HG02759 (cell line): ENCODE data around the gene FCRL5.

Source experiments
- ATAC-seq: cut with Tn5 transposase; IDR thresholded peaks from one replicate; pipeline ENCODE4 v1.9.1; 2021; ENCODE audit warnings: mild to moderate bottlenecking, moderate library complexity; ENCODE audit not compliant: unreplicated experiment

FCRL5 gene

DNA sequence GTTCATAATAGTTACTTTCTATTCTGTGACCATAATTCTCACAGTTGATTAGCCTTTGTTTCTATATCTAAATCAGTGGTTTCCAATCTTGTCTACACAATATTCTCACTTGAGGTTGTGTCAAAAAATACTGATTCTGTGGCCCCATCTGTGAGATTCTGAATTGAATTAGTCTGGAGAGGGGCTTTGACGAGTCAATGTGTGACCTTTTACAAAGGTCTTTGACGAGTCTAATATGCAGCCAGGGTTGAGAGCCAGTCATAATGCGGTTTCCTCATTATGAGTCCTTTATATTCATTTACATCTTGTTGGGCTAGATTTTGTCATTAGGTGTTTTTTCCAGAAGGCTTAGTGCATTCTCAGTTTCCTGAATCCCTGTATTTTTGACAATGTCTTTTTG, 19.7 kb downstream of the FCRL5 start:
- no peak for ATAC-seq

DNA sequence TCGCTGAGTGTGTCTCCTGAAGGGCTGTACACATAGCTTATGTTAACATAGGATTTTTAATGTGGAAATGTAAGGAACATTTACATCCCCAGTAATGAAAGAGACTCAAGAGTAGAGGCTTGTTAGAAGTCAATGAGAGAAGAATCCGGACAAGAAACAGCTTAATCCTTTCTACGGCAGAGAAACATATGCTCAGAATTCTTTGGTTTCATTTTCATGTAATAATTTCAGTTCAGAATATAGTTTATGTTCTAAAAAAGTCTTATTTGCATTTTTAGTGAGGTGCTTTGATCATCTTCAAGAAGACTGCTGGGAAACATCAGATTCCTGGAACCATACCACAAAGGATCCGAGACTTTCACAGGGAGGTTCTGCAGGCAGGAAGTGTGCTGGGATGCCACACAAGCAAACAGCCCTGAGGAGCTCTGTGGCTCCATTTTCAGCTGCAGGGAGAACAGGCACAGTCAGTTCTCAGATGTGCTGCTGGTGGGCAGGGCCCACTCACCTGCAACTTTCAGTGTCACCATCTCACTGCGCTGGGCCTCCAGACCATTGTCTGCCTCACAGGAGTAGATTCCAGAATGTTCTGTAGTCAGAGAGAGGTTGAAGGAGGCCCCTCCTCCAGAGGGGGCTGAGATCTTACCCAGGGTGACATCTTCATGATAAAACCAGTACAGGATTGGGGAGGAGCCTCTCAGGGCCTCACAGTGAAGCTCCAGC, 28.4 kb downstream of the FCRL5 start:
- peak; percentile 61 for ATAC-seq

DNA sequence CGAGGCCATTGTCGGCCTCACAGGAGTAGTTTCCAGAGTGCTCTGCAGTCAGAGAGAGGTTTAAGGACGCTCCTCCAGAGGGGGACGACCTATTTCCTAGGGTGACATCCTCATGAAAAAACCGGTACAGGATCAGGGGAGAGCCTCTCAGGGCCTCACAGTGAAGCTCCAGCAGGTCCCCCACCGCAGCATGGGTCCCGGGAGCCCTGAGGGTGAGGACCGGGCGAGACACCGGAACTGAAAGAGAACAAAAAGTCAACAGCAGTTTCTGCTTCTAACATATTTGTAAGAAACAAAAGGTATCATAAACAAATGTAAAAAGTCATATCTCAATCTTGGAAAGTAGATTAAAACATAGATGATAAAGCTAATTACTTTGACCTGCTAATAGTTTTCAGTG, 31.3 kb downstream of the FCRL5 start:
- no peak for ATAC-seq

DNA sequence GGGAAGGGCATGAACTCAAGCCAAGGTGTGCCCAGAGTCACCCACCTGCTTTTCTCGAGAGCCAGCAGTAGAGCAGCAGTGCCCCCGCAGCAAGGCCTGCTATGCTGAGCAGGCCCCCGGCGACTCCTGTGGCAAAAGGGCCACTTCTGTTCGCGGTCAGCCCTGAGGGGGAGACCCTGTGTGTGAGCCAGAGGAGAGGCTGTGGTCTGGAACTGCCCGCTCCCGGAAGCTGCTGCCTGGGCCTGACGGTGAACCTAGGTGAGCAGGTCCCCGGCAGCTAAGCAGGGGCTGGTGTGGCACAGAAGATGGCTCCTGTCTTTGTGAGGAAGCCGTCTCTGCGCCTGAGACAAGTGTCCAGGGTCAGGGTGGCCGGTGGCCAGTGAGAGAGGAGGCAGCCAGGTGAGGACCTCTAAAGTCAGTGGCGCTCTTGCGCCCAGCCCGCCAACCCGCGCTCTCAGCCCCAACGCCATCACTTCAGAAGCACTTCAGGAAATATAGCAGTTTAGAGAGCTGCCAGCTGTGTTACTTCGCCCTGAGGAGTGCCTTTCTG, 31.9 kb downstream of the FCRL5 start:
- ATAC-seq, result no peak

DNA sequence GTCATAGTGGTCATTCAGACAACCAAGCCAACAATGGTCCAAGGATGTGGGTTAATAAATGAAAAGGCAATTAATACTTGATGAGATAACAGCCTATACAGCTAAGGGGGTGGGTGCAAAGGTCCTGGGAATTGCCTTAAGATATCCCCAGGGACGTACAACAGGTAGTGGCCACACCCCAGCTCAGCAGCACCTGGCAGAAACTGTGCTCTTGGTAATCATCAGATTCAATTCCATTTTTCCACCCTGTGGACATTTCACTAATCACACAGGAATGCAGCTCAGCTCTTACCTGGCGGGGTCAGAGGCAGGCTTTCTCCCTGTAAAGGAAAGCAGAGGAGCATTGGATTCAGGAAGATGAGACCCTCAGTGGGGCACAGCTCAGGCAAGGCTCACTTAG, 32.9 kb downstream of the FCRL5 start:
- ATAC-seq, result no peak

DNA sequence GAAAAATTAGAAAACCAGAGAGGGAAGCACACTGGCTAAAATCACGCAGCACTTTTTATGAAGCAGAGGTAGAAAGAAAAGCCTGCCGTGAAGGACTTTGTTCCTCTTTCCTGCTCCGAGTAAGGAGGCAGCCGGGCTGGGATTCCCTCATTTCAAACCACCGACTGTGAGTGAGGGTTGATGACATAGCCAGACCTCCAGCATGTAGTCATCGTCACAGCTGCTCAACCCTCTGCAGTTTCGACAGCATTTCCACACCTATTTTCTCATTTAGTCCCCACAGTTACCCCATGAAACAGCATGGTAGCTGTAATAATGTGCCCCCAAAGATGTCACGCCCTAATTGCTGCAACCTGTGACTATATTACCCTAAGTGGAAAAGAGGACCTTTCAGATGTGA, 35.3 kb downstream of the FCRL5 start:
- no peak for ATAC-seq

DNA sequence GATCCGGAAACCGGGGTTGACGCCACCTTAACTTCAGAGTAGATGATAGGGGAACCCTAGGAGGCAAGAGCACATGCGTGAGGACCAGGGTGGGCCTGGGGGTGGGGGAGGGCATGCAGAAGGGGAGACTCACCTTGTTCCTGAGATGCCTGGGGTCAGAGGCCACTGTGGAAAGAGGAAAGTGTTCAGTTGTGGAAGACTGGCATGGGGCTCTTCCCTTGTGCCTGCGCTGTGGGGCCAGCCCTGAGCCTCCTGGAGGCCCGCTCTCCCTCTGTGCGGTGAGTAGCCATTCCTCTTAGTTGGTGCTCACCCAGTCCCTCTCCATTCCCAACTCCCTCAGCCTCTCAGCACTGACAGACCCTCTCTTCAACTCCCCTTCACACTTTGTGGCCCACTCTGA, 36.6 kb downstream of the FCRL5 start:
- ATAC-seq, result no peak

DNA sequence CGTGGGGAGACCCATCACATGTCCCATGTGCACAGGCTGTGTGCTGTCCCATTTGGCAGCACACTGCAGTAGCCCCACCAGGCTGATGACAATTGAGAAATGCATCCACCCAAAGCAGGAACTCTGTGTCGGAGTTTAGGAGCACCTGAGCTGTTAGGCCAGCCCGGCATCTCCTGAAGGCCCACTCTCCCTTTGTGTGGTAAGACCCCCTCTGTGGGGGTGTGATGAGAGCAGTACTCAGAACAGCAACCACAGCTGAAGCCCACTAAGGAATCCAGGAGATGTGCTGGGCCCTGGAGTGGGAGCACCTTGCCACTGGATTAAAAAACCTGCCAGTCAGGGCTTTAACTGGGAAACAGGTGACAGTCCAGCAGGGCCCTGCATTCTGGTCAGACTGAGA, 37.2 kb downstream of the FCRL5 start:
- no peak for ATAC-seq

DNA sequence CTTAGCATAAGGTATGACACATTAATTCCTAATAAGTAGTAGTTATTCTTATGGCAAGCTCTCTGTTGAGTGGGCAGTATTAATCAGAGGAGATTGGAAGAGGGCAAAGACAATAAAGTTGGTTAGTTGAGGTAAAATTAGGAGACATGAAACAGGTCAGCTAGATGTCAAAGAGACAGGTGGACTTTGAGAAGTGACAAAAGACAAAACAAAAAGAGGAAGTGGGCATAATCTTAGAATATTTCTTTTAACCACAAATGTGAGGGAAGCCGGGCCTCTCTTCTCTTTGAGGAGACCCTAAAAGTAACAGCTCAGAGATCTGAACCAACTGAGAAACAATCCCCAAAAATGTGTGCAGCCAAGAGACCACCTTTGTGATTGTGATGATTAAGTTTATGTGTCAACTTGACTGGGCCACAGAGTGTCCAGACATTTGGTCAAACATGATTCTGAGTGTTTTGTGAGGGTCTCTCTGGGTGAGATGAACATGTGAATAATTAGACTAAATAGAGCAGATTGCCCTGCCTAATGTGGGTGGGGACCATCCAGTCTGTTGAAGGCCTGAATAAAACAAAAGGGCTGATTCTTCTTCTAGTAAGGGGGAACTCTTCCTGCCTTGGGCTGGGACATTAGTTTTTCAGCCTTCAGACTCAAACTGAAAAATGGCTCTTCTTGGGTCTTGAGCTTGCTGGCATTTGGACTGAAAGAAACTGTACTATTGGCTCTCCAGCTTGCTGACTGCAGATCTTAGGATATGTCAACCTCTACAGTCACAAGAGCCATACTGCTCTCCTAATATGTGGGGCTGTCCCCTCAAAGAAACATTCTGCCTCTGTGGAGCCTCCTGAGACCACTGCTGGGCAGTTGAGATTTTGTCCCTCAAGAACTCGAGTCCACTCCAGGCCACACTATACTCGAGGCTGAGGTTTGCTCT, 40.0 kb downstream of the FCRL5 start:
- peak; percentile 57 for ATAC-seq

DNA sequence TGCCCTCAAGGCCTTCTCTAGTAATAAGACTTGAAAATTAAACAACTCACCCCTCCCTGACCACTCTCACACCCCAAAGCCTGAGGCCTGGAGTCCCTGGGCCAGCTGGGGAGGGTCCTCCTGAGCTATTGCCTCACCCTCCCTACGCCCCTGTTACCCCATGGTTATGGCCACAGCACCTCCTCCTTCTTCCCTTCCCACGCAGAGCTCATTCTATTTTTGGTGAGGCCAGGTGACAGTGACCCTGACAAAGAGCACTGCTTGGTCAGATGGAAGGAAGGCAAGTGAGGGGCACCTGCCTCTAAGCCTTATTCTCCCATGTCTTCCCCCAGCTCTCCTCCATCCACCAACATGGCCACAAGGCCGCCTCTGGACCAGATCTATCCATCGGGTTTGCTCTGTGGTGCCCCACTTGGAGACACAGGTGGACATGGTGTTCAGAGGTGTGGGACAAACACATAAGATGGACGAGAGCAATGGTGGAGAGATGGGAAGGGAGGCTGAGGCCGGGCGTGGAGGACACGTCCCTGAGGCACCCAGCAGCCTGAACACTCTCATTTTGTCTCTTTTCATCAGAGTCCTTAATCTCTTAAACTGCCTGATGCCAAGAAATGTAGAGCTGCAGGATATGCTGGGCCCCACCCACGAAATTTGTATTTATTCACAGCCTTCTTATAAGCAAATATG, 42.6 kb downstream of the FCRL5 start:
- ATAC-seq, result no peak

DNA sequence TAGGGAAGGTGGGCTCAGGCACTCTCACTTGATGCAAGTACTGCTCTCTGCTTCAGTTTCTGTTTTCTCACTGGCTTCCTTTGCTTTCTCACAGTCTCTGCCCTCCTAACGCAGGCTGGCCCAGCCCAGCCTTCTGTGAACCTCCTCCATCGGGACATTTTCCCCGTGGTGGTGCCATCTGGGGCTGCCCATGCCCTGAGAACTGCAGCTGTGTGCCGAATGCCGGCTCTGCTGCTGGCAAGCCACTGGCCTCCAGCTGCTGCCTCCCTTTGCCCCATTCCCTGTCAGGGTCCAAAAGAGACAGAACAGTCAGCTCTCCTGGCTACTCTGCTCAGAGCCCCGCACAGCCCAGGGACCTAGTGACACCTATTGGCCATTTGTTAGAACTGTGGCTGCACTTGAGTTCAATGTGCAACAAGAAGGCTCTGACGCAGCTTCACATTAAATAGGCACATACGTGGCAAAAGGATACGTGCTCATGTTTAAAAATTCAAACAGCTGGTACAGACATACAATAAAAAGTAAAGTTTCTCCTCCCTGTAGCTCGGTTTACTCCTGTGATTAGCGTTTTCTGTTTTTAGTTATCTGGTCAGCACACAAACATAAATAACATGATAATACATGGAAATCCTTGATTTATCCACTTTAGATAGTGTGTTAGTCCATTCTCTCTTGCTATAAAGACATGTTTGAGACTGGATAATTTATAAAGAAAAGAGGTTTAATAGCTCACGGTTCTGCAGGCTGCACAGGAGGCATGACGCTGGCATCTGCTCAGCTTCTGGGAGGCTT, 46.6 kb downstream of the FCRL5 start:
- peak; percentile 90 for ATAC-seq

DNA sequence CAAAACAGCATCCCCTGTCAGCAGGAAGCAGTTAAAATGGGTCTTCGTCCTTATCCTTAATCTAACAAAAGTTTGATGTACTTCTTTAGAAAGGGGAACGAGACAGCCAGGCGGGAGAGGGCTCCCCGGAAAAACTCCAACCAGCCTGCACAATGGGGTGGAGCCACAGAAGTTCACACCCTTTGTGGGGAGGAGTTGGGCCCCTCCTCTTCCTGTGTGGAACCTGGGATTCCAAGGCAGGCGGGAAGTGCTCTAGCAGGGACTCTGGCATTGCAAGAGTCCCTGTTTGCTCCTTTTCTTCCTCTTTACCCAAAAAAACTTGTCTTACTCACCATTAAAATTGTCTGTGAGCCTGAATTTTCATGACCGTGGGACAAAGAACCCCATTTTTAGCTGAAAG, 47.7 kb downstream of the FCRL5 start:
- no peak for ATAC-seq

DNA sequence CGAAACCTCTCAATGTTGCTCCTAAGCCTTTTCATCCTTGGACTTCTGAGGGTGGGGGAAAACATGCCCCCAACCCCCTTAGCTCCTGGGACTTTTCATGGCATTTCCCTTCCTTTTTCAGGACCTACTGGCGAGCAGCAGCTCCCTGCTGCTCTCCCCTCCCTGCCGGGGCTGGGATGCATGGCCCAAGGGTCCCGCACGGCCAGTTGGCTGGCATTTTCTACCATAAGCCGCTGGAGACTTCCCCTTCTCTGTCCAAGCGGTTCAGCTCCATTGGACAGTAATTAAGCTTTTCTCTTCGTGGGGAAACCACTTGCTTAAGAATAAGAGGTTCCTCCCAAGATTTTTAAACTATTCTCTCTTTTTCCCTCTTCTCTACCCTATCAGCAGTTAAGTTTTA, 52.8 kb downstream of the FCRL5 start:
- no peak for ATAC-seq

DNA sequence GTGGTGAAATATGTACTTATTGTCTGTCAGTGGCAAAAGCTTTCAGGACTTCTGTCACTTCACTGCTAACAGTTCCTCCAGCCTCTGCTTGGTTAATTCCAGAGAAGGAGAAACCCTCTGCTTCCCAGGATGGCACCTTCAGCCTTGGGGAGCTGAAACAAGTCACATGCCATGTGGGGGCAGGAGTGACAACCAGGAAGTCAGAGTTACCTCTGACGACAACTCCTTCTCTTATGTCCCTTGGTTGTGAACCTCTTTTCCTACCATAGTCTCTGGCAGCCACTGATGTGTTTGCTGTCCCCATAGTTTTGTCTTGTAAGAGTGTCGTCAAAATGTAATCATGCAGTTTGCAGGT, 53.6 kb downstream of the FCRL5 start:
- no peak for ATAC-seq

DNA sequence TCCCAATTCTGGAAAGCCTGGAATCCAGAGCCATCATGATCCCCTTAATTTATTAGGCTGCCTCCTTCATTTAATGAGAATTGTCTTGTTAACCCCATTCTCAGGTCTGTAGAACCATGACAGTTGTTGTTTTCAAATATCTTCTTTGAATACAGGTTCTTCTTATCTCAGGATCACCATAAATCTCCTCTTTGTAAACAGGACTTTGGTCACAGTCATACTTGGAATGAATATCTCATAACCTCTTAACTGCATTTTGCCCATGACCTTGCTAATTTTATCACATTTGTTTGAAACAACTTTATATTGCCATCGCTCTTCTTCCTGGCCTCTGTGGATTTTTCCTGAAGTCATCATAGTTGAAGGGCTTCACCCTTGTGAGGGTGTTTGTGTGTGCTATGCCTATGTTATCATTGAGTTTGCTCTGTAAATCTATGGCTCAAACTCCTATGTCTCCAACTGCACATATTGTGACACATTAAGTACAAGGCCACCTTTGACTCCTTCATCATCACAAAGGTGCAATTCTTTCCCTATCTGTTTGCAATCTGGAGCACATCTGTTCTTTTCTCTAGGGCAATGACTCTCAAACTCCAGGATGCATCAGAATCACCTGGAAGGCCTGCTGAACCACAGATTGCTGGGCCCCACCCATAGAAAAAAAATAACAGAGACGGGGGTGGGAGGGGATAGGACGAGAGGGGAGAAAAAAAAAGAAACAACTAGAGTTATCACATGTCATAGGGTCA, 54.2 kb downstream of the FCRL5 start:
- no peak for ATAC-seq

DNA sequence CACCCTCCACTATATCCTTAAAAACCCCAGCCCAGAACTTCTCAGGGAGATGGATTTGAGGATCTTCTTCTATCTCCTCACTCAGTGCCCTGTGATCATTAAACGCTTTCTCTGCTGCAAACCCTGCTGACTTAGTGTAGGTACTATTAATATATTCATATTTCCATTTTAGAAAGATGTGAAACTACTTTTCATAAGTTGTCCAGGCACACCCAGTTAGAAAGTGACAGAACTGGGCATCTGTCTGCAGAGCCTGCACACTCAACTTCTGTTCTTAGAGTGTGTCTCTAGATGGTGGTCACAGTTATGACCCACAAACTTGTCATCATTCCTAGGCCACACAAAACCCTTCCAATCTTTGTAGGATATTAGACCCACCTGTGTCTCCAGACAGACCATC, 55.0 kb downstream of the FCRL5 start:
- no peak for ATAC-seq

DNA sequence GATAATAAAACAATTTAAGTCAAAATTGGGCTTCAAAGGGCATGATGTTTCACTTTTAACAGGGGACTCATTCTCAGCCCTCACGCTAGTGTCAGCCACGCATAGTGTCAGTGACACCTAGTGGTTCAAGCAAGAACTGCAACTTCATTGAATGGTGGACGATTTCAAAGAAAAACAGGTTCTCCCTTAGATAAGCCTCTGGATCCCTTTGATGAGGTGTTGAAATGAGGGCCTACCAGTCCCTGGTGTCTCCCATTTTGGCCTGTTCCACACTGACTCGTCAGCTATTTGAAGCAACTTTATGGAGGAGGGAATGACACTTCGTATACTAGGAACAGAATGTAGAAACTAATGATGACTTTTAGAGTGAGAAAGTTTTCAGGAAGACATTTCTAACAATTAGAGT, 56.2 kb downstream of the FCRL5 start:
- ATAC-seq, result peak; percentile 47

DNA sequence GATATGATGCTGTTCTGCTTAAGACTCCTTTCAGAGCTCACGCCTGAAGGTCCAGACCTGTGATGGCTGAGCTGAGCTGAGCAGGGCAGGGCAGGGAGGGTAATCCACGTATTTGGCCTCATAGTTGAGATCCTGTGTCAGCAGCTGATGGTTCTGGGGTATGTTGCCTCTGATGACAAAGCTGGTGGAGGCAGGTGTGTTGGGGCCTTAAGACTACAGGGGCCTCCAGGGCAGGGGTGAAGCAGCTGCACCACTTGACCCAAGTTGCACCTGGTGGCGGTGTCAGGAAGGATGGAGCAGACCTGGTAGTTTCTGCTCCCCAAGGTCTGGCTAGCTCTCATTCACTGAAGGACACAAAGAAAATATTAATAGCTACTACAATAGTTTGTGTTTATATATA, 57.0 kb downstream of the FCRL5 start:
- no peak for ATAC-seq

DNA sequence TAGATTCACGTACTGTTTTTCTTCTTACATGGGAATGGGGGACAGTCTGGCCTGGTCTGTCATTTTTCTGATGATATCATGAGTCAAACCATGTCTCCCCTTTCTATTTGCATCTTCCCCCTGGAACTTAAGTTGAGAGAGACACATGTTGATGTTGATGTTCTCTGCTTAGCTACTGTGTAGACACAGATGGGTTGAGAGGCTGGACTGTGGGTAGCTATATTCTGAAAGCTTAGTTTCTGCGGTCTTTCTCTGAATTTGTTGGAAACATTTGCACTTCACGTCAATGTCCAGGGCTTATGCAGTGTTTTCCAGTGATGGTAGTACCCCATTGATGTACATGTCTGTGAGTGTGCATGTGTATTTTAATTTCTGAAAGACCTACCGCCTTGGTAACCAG, 58.2 kb downstream of the FCRL5 start:
- no peak for ATAC-seq
